ENCODE results near the gene CES3.

DNA sequence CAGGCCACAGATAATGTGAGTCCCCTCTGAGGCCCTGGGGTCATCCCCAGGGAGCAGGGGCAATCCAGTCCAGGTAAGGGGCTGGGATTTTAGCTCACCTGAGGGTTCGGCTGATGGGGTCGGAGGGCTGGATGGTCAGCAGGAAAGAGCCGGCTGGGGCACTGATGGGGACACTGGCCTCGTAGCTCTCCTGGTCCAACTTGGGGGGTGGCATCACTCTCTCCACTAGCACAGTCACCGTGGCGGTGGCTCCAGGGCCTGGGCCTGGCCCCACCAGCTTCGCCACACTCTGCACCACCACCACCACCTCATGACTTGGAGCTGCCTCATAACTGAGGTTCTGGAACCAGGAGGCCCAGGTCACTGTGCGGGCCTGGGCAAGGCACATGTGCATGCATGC, 49.3 kb upstream of the CES3 start:
- TF ChIP-seq, protein P1, sequence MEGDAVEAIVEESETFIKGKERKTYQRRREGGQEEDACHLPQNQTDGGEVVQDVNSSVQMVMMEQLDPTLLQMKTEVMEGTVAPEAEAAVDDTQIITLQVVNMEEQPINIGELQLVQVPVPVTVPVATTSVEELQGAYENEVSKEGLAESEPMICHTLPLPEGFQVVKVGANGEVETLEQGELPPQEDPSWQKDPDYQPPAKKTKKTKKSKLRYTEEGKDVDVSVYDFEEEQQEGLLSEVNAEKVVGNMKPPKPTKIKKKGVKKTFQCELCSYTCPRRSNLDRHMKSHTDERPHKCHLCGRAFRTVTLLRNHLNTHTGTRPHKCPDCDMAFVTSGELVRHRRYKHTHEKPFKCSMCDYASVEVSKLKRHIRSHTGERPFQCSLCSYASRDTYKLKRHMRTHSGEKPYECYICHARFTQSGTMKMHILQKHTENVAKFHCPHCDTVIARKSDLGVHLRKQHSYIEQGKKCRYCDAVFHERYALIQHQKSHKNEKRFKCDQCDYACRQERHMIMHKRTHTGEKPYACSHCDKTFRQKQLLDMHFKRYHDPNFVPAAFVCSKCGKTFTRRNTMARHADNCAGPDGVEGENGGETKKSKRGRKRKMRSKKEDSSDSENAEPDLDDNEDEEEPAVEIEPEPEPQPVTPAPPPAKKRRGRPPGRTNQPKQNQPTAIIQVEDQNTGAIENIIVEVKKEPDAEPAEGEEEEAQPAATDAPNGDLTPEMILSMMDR (IDR thresholded peaks at IDR 0.05) = no peak
- TF ChIP-seq POLR2A (IDR thresholded peaks at IDR 0.05) = no peak
